Measurements from ENCODE around the gene ABCC11.
A peak's percentile ranks its signal among the peaks of the same experiment; 100 is the strongest.

ABCC11 gene

GRCh38 chr16:48156790-48157209, 90.5 kb downstream of the ABCC11 start:
- no peaks in the 10 kb centered on the region for H3K9me3 Mint-ChIP-seq
- H3K4me3 Mint-ChIP-seq: peak overlapping the region in 1 of 2 donors; percentile 25
- peaks cover 22 to 41% of the 10 kb centered on the region in 2 donors for H3K27me3 Mint-ChIP-seq
- H3K27ac Mint-ChIP-seq: no peak overlapping the region
- peaks cover 20 to 27% of the 10 kb centered on the region in 2 donors for H3K4me1 Mint-ChIP-seq
- DNase-seq: peak; percentile 60
- H3K36me3 Mint-ChIP-seq: no peaks in the 10 kb centered on the region
- peak; percentile 48 to 51 for ATAC-seq (replicated peaks)

- no peak for DNase-seq
- Mint-ChIP-seq H3K36me3 (no peaks in the 10 kb centered on the region), H3K4me1 (peaks cover 20 to 25% of the 10 kb centered on the region in 2 donors), H3K27ac (no peak within 1 kb of the TSS), H3K4me3 (peak within 1 kb of the TSS in 1 of 2 donors; percentile 25), H3K27me3 (peaks cover 22 to 38% of the 10 kb centered on the region in 2 donors), H3K9me3 (no peaks in the 10 kb centered on the region)
- no peak for ATAC-seq (replicated peaks)
Measured at GRCh38 chr16:48155926-48156789, 91.2 kb downstream of the ABCC11 start, which contains the start of gene ABCC12. TSS of gene ABCC12 (minus strand) at chr16:48155993. CDS start at chr16:48146424, 9,569 bp downstream.

GRCh38 chr16:48153774-48154173, 93.6 kb downstream of the ABCC11 start:
- no peak for DNase-seq
- H3K9me3 Mint-ChIP-seq: peaks cover 3 to 4% of the 10 kb centered on the region in 2 donors
- peaks cover 0 to 1% of the 10 kb centered on the region in 2 donors for H3K36me3 Mint-ChIP-seq
- peaks cover 17 to 44% of the 10 kb centered on the region in 2 donors for H3K27me3 Mint-ChIP-seq
- no peak overlapping the region for H3K27ac Mint-ChIP-seq
- no peak overlapping the region for H3K4me3 Mint-ChIP-seq
- peaks cover 20 to 24% of the 10 kb centered on the region in 2 donors for H3K4me1 Mint-ChIP-seq
- ATAC-seq (replicated peaks): no peak

GRCh38 chr16:48152226-48152625, 95.1 kb downstream of the ABCC11 start:
- DNase-seq (no peak), ATAC-seq (replicated peaks) (no peak)
- peaks cover 7 to 10% of the 10 kb centered on the region in 2 donors for H3K9me3 Mint-ChIP-seq
- H3K4me1 Mint-ChIP-seq: peaks cover 8 to 10% of the 10 kb centered on the region in 2 donors
- no peak overlapping the region for H3K27ac Mint-ChIP-seq
- H3K36me3 Mint-ChIP-seq: peaks cover 0 to 1% of the 10 kb centered on the region in 2 donors
- no peak overlapping the region for H3K4me3 Mint-ChIP-seq
- H3K27me3 Mint-ChIP-seq: peaks cover 24 to 47% of the 10 kb centered on the region in 2 donors

- H3K4me3 Mint-ChIP-seq: no peak overlapping the region
- DNase-seq: no peak
- no peak for ATAC-seq (replicated peaks)
- peaks cover 25 to 41% of the 10 kb centered on the region in 2 donors for H3K27me3 Mint-ChIP-seq
- H3K4me1 Mint-ChIP-seq: peaks cover 0 to 5% of the 10 kb centered on the region in 2 donors
- H3K36me3 Mint-ChIP-seq: peaks cover 0 to 1% of the 10 kb centered on the region in 2 donors
- H3K27ac Mint-ChIP-seq: no peak overlapping the region
- H3K9me3 Mint-ChIP-seq: peaks cover 9 to 10% of the 10 kb centered on the region in 2 donors
Measured at GRCh38 chr16:48150707-48151106, 96.6 kb downstream of the ABCC11 start.

GRCh38 chr16:48146710-48147109, 100.6 kb downstream of the ABCC11 start:
- Mint-ChIP-seq H3K4me3 (no peak overlapping the region), H3K27ac (no peak overlapping the region), H3K4me1 (no peaks in the 10 kb centered on the region), H3K9me3 (peaks cover 10 to 11% of the 10 kb centered on the region in 2 donors), H3K36me3 (peaks cover 0 to 1% of the 10 kb centered on the region in 2 donors), H3K27me3 (peaks cover 24 to 30% of the 10 kb centered on the region in 2 donors)
- ATAC-seq (replicated peaks) (peak in 1 of 2 donors; percentile 22), DNase-seq (no peak)

- no peak overlapping the region for H3K27ac Mint-ChIP-seq
- no peak for DNase-seq
- H3K4me1 Mint-ChIP-seq: no peaks in the 10 kb centered on the region
- peaks cover 10 to 11% of the 10 kb centered on the region in 2 donors for H3K9me3 Mint-ChIP-seq
- no peak for ATAC-seq (replicated peaks)
- H3K27me3 Mint-ChIP-seq: peaks cover 29% of the 10 kb centered on the region in 2 donors
- H3K36me3 Mint-ChIP-seq: peaks cover 0 to 1% of the 10 kb centered on the region in 2 donors
- H3K4me3 Mint-ChIP-seq: no peak overlapping the region
Measured at GRCh38 chr16:48146131-48146530, 101.2 kb downstream of the ABCC11 start.

- H3K9me3 Mint-ChIP-seq: peaks cover 7 to 9% of the 10 kb centered on the region in 2 donors
- ATAC-seq (replicated peaks) (no peak), DNase-seq (no peak)
- H3K27me3 Mint-ChIP-seq: peaks cover 24 to 32% of the 10 kb centered on the region in 2 donors
- H3K4me1 Mint-ChIP-seq: no peaks in the 10 kb centered on the region
- H3K36me3 Mint-ChIP-seq: no peaks in the 10 kb centered on the region
- H3K27ac Mint-ChIP-seq: no peak overlapping the region
- H3K4me3 Mint-ChIP-seq: no peak overlapping the region
Measured at GRCh38 chr16:48143812-48144368, 103.4 kb downstream of the ABCC11 start.

- no peak for DNase-seq
- no peak for ATAC-seq (replicated peaks)
- H3K4me1 Mint-ChIP-seq: no peaks in the 10 kb centered on the region
- peaks cover 0 to 2% of the 10 kb centered on the region in 2 donors for H3K9me3 Mint-ChIP-seq
- H3K27me3 Mint-ChIP-seq: peaks cover 13 to 19% of the 10 kb centered on the region in 2 donors
- H3K27ac Mint-ChIP-seq: no peak overlapping the region
- H3K4me3 Mint-ChIP-seq: no peak overlapping the region
- no peaks in the 10 kb centered on the region for H3K36me3 Mint-ChIP-seq
Measured at GRCh38 chr16:48140821-48141220, 106.5 kb downstream of the ABCC11 start.

GRCh38 chr16:48139517-48139916, 107.8 kb downstream of the ABCC11 start:
- DNase-seq (no peak), ATAC-seq (replicated peaks) (no peak)
- Mint-ChIP-seq H3K9me3 (peaks cover 0 to 2% of the 10 kb centered on the region in 2 donors), H3K36me3 (no peaks in the 10 kb centered on the region), H3K4me3 (no peak overlapping the region), H3K27ac (no peak overlapping the region), H3K27me3 (peaks cover 11 to 17% of the 10 kb centered on the region in 2 donors), H3K4me1 (no peaks in the 10 kb centered on the region)

GRCh38 chr16:48138543-48138942, 108.8 kb downstream of the ABCC11 start:
- H3K36me3 Mint-ChIP-seq: no peaks in the 10 kb centered on the region
- H3K27ac Mint-ChIP-seq: no peak overlapping the region
- H3K4me1 Mint-ChIP-seq: no peaks in the 10 kb centered on the region
- no peak for DNase-seq
- no peak for ATAC-seq (replicated peaks)
- peaks cover 0 to under 1% of the 10 kb centered on the region in 2 donors for H3K9me3 Mint-ChIP-seq
- no peak overlapping the region for H3K4me3 Mint-ChIP-seq
- peaks cover 7 to 14% of the 10 kb centered on the region in 2 donors for H3K27me3 Mint-ChIP-seq

GRCh38 chr16:48137822-48138221, 109.5 kb downstream of the ABCC11 start:
- Mint-ChIP-seq H3K27ac (no peak overlapping the region), H3K27me3 (peaks cover 7 to 14% of the 10 kb centered on the region in 2 donors), H3K4me1 (no peaks in the 10 kb centered on the region), H3K9me3 (no peaks in the 10 kb centered on the region), H3K36me3 (no peaks in the 10 kb centered on the region), H3K4me3 (no peak overlapping the region)
- no peak for ATAC-seq (replicated peaks)
- no peak for DNase-seq

GRCh38 chr16:48136547-48137360, 110.6 kb downstream of the ABCC11 start:
- no peak overlapping the region for H3K27ac Mint-ChIP-seq
- DNase-seq: no peak
- peaks cover 7 to 8% of the 10 kb centered on the region in 2 donors for H3K27me3 Mint-ChIP-seq
- no peaks in the 10 kb centered on the region for H3K36me3 Mint-ChIP-seq
- H3K4me1 Mint-ChIP-seq: no peaks in the 10 kb centered on the region
- ATAC-seq (replicated peaks): no peak
- H3K9me3 Mint-ChIP-seq: no peaks in the 10 kb centered on the region
- no peak overlapping the region for H3K4me3 Mint-ChIP-seq

Data from stimulated activated naive B cell treated with anti-CD40 and anti-IgM and Interleukin-4, amounts not matched to agents 10 μg/mL and 1 μg/mL and 100 μg/mL, for 72 hours (primary cell).